Endothelial cell of umbilical vein (primary cell): ENCODE results near the gene RSPRY1. TPM values are rescaled to one million over a fixed set of nuclear protein-coding genes. Genes with fewer than 3 reads are reported as not detected.

ENCODE experiments used
- BruUV-seq: library from RNA; stranded (reverse); fragments of 400-500 nt; replicated peaks from 2 replicates; lab custom pipeline; 2021; lab: Mats Ljungman, UMichigan
- CTCF ChIA-PET: fragments of 300-600, 350-600 bp; sonication (Branson Sonifier 250); formaldehyde crosslinking; loops from one replicate; lab custom pipeline; 2021; ENCODE audit warnings: antibody characterized with exemption, inconsistent platforms; lab: Charles Lee
- POLR2A ChIA-PET: fragments of 300-600, 350-600 bp; sonication (Branson Sonifier 250); formaldehyde crosslinking; loops from one replicate; lab custom pipeline; 2021; ENCODE audit warnings: antibody characterized with exemption, inconsistent platforms; lab: Charles Lee
- DNase-seq: peaks from one replicate; pipeline ENCODE4 v3.0.0-alpha.2; 2011; ENCODE audit warnings: low read depth, low spot score
- FAIRE-seq: peaks from 2 replicates; lab custom pipeline; 2011; peaks lifted over from hg19 to GRCh38; lab: Jason Lieb, UNC
- H2AFZ ChIP-seq: 2 replicates; pipeline ENCODE4 v1.6.0; 2012; ENCODE audit warnings: low read depth, low read length, control low read depth, inconsistent platforms
- H3K27ac ChIP-seq: 2 replicates; pipeline ENCODE4 v1.5.1; 2011; ENCODE audit warnings: low read depth, mild to moderate bottlenecking, control low read depth, low read length, moderate library complexity; ENCODE audit not compliant: insufficient read depth
- H3K27me3 ChIP-seq, 2 experiments: 2 replicates each; pipeline versions ENCODE4 v1.6.0 to v1.6.1; 2011; ENCODE audit warnings: low read length in 2 of 2, mixed read lengths in 1 of 2; ENCODE audit not compliant: control insufficient read depth in 2 of 2, insufficient read depth in 2 of 2
- H3K36me3 ChIP-seq, 2 experiments: 2 replicates in 1 of 2; 3 replicates in 1 of 2; pipeline ENCODE4 v1.5.1; 2011; ENCODE audit warnings: low read length in 2 of 2, mild to moderate bottlenecking in 1 of 2, moderate library complexity in 1 of 2; ENCODE audit not compliant: control insufficient read depth in 2 of 2, insufficient read depth in 2 of 2; ENCODE audit errors: extremely low read depth in 1 of 2
- H3K4me1 ChIP-seq: 3 replicates; pipeline ENCODE4 v1.5.1; 2011; ENCODE audit warnings: mild to moderate bottlenecking, low read length; ENCODE audit not compliant: control insufficient read depth, insufficient read depth; ENCODE audit errors: extremely low read depth
- H3K4me2 ChIP-seq: 2 replicates; pipeline ENCODE4 v1.6.1; 2011; ENCODE audit warnings: low read length, control low read depth, mixed read lengths; ENCODE audit not compliant: insufficient read depth
- H3K4me3 ChIP-seq, 3 experiments: fragments of 200-600 bp in 1 of 3; sonication (generic), shearing (Covaris generic) in 1 of 3; replicated peaks in 1 of 3; 2 replicates each; pipeline ENCODE4 v1.5.1; 2011 to 2016; ENCODE audit warnings: control low read depth in 3 of 3, low read length in 3 of 3, mild to moderate bottlenecking in 2 of 3, inconsistent platforms in 1 of 3, low read depth in 1 of 3, moderate library complexity in 1 of 3; ENCODE audit not compliant: insufficient read depth in 1 of 3
- H3K79me2 ChIP-seq: 2 replicates; pipeline ENCODE4 v1.6.0; 2012; ENCODE audit warnings: low read length, inconsistent platforms; ENCODE audit not compliant: control insufficient read depth, insufficient read depth
- H3K9ac ChIP-seq: replicated peaks from 2 replicates; pipeline ENCODE3; 2011; ENCODE audit warnings: low read length, control low read depth; ENCODE audit not compliant: insufficient read depth; ENCODE audit errors: extremely low read depth
- H3K9me1 ChIP-seq: replicated peaks from 3 replicates; pipeline ENCODE4 v1.6.0; 2011; ENCODE audit warnings: mild to moderate bottlenecking, low read length; ENCODE audit not compliant: control insufficient read depth, insufficient read depth; ENCODE audit errors: extremely low read depth
- H3K9me3 ChIP-seq: replicated peaks from 2 replicates; pipeline ENCODE4 v1.5.1; 2012; ENCODE audit warnings: low read length, inconsistent platforms; ENCODE audit not compliant: control insufficient read depth, insufficient read depth
- H4K20me1 ChIP-seq: replicated peaks from 2 replicates; pipeline ENCODE3; 2011; ENCODE audit warnings: mild to moderate bottlenecking, low read length; ENCODE audit not compliant: control insufficient read depth, insufficient read depth; ENCODE audit errors: extremely low read depth
- EZH2 ChIP-seq: IDR thresholded peaks from 2 replicates; pipeline ENCODE4 v1.6.1; 2012; ENCODE audit warnings: borderline replicate concordance, low read depth, mild to moderate bottlenecking, moderate library complexity, low read length, inconsistent platforms; ENCODE audit not compliant: severe bottlenecking
- FOS ChIP-seq: IDR thresholded peaks from 2 replicates; pipeline ENCODE4 v1.6.1; 2011; ENCODE audit warnings: mild to moderate bottlenecking, low read length, moderate library complexity, borderline replicate concordance; ENCODE audit not compliant: insufficient read depth
- GATA2 ChIP-seq: IDR thresholded peaks from 2 replicates; pipeline ENCODE4 v1.7.0; 2011; ENCODE audit warnings: low read depth, mild to moderate bottlenecking, moderate library complexity, mixed read lengths, low read length; ENCODE audit not compliant: insufficient read length, insufficient read depth
- JUN ChIP-seq: IDR thresholded peaks from 2 replicates; pipeline ENCODE4 v1.6.1; 2011; ENCODE audit warnings: borderline replicate concordance, low read depth; ENCODE audit not compliant: insufficient read length, insufficient read depth
- MYC ChIP-seq: IDR thresholded peaks from one replicate; pipeline ENCODE4 v1.6.1; 2011; ENCODE audit warnings: mild to moderate bottlenecking, low read depth, low read length
- POLR2A ChIP-seq: IDR thresholded peaks from 2 replicates; pipeline ENCODE4 v1.6.1; 2012; ENCODE audit warnings: low read depth, mild to moderate bottlenecking, control low read depth, low read length
- POLR2AphosphoS5 ChIP-seq: IDR thresholded peaks from 2 replicates; pipeline ENCODE4 v1.6.1; 2012; ENCODE audit warnings: low read depth, mild to moderate bottlenecking, control low read depth, low read length, moderate library complexity; ENCODE audit not compliant: insufficient read depth
- dilution Hi-C: fragments of 300-500 bp; cut with MboI; formaldehyde crosslinking; loops from one replicate; pipeline ENCODE4 v1.15.0; 2019; ENCODE audit warnings: low sequenced_read_pairs; ENCODE audit not compliant: extremely low pct_ligation_motif_present
- intact Hi-C: fragments of 100-400 bp; cut with micrococcal nuclease; formaldehyde crosslinking; loops from one replicate; pipeline ENCODE4 v1.10.0; 2022
- polyA plus RNA-seq, 4 experiments: library from polyadenylated mRNA; depleted of rRNA in 3 of 4; stranded (reverse) in 3 of 4; unstranded in 1 of 4; fragments of >200 nt; gene quantifications; 2 replicates each; pipeline versions ENCODE4 v1.2.1 to v1.2.3, GENCODE V29; 2011 to 2012; ENCODE audit warnings: missing spikeins in 1 of 4
- total RNA-seq: library from RNA; stranded (reverse); gene quantifications from 2 replicates; pipeline ENCODE4 v1.2.3, GENCODE V29; 2021
- TF ChIP-seq, protein P1 (sequence below): IDR thresholded peaks from 2 replicates; pipeline ENCODE4 v1.6.1; 2011; ENCODE audit not compliant: insufficient read depth, insufficient read length
- TF ChIP-seq, protein P2 (sequence below), 2 donors: IDR thresholded peaks; 1 replicate in 1 of 2; 2 replicates in 1 of 2; pipeline ENCODE4 v1.5.1; 2011; ENCODE audit warnings: low read length in 2 of 2, mild to moderate bottlenecking in 2 of 2, moderate library complexity in 2 of 2, control low read depth in 1 of 2, inconsistent platforms in 1 of 2, low read depth in 1 of 2; ENCODE audit not compliant: insufficient read depth in 1 of 2; ENCODE audit errors: extremely low read depth in 1 of 2

Gene RSPRY1
- total and polyA plus RNA-seq, 2 donors (not counting 3 experiments of a cell fraction or from before 2014, with no cell fraction given), result 28.5 to 55.1 TPM

DNA sequence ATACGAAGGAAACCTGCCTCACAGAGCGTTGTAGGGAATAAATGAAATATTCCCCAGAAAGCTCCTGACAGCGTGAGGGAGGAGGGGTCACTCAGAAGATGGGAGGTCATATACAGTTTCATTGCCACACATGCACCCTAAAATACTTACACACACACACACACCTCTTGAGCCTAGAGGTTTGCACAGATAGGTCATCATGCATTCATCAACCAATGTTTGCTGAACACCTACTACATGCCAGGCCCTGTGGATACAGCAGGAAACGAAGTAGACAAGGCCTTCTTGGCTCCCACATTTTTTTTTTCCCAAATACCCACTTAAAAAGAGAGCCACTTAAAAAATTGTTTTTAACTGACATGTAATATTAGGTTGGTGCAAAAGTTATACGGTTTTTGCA, 99.2 kb downstream of the RSPRY1 start:
- dilution Hi-C loops, result no loop called here
- DNase-seq, result no peak

More for the DNA sequence above, 99.2 kb downstream of the RSPRY1 start:
- H2AFZ ChIP-seq, result no peak overlapping the region
- POLR2A ChIA-PET, result no interaction called here
- CTCF ChIA-PET, result interaction anchor here (1.1 to 1.5 kb wide), 2 partner anchors 15 to 40 kb away, joined by 3 to 4 read pairs; partner anchors contain the start of gene ARL2BP
- H3K9ac ChIP-seq, result no peak overlapping the region
- H3K9me1 ChIP-seq, result no peaks in the 10 kb centered on the region
- H3K27me3 ChIP-seq, result no peaks in the 10 kb centered on the region
- no peaks in the 10 kb centered on the region for H3K9me3 ChIP-seq
- BruUV-seq, result no TSS peak
- TF ChIP-seq, protein P1, sequence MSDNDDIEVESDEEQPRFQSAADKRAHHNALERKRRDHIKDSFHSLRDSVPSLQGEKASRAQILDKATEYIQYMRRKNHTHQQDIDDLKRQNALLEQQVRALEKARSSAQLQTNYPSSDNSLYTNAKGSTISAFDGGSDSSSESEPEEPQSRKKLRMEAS, result no peak
- TF ChIP-seq FOS (no peak), EZH2 (no peak), POLR2A (no peak), JUN (no peak), POLR2AphosphoS5 (no peak), GATA2 (no peak), MYC (no peak)
- TF ChIP-seq, protein P2, sequence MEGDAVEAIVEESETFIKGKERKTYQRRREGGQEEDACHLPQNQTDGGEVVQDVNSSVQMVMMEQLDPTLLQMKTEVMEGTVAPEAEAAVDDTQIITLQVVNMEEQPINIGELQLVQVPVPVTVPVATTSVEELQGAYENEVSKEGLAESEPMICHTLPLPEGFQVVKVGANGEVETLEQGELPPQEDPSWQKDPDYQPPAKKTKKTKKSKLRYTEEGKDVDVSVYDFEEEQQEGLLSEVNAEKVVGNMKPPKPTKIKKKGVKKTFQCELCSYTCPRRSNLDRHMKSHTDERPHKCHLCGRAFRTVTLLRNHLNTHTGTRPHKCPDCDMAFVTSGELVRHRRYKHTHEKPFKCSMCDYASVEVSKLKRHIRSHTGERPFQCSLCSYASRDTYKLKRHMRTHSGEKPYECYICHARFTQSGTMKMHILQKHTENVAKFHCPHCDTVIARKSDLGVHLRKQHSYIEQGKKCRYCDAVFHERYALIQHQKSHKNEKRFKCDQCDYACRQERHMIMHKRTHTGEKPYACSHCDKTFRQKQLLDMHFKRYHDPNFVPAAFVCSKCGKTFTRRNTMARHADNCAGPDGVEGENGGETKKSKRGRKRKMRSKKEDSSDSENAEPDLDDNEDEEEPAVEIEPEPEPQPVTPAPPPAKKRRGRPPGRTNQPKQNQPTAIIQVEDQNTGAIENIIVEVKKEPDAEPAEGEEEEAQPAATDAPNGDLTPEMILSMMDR (IDR thresholded peaks at IDR 0.05; ENCODE audit: extremely low read depth in 1 of 2, insufficient read depth in 1 of 2, low read depth in 1 of 2, low read length in 2 of 2), result no peak
- intact Hi-C loops, result loop anchor here (2.0 kb wide), 2 partner anchors 19 to 41 kb away; partner anchors contain the start of gene ARL2BP
- H4K20me1 ChIP-seq, result no peaks in the 10 kb centered on the region
- FAIRE-seq, result no peak
- H3K79me2 ChIP-seq, result no peaks in the 10 kb centered on the region
- H3K27ac ChIP-seq, result no peak overlapping the region
- no peak overlapping the region for H3K4me3 ChIP-seq
- no peak overlapping the region for H3K4me2 ChIP-seq
- H3K4me1 ChIP-seq, result peaks cover 9% of the 10 kb centered on the region
- no peaks in the 10 kb centered on the region for H3K36me3 ChIP-seq
